HG02840 (cell line): Measurements from ENCODE around the gene IGF2BP2.
"Not testable (repeated sequence)": the region's sequence is repeated elsewhere in the genome, so short reads cannot be mapped to it uniquely, and the experiment has no call there.

Source experiments
- ATAC-seq: cut with Tn5 transposase; IDR thresholded peaks from one replicate; pipeline ENCODE4 v1.9.1; 2021; ENCODE audit warnings: mild to moderate bottlenecking, moderate library complexity, moderate number of reproducible peaks; ENCODE audit not compliant: unreplicated experiment, low FRiP score

IGF2BP2 gene

GRCh38 chr3:185717121-185717520 lies 107.7 kb downstream of the IGF2BP2 start:
- ATAC-seq: no peak

GRCh38 chr3:185716436-185717108 lies 108.3 kb downstream of the IGF2BP2 start:
- no peak for ATAC-seq

- no peak for ATAC-seq
These were observed 109.8 kb downstream of the IGF2BP2 start for GRCh38 chr3:185715091-185715490.

- no peak for ATAC-seq
These were observed 110.8 kb downstream of the IGF2BP2 start for GRCh38 chr3:185714085-185714484.

GRCh38 chr3:185713015-185713414 lies 111.8 kb downstream of the IGF2BP2 start:
- ATAC-seq: no peak

- no peak for ATAC-seq
These were observed 112.5 kb downstream of the IGF2BP2 start for GRCh38 chr3:185712337-185712736.

GRCh38 chr3:185711255-185711870 lies 113.5 kb downstream of the IGF2BP2 start:
- ATAC-seq: no peak

GRCh38 chr3:185709251-185709955 lies 115.4 kb downstream of the IGF2BP2 start:
- ATAC-seq: no peak

GRCh38 chr3:185708392-185708791 lies 116.5 kb downstream of the IGF2BP2 start:
- ATAC-seq: no peak

GRCh38 chr3:185705498-185705897 lies 119.3 kb downstream of the IGF2BP2 start:
- ATAC-seq: no peak

GRCh38 chr3:185702262-185703225 lies 122.3 kb downstream of the IGF2BP2 start:
- no peak for ATAC-seq

- ATAC-seq: no peak
These were observed 123.1 kb downstream of the IGF2BP2 start for GRCh38 chr3:185701611-185702261.

- ATAC-seq: no peak
These were observed 124.9 kb downstream of the IGF2BP2 start for GRCh38 chr3:185699927-185700326.

GRCh38 chr3:185697228-185697627 lies 127.6 kb downstream of the IGF2BP2 start:
- ATAC-seq: not testable (repeated sequence)

GRCh38 chr3:185696039-185696438 lies 128.8 kb downstream of the IGF2BP2 start:
- no peak for ATAC-seq

GRCh38 chr3:185693985-185694653 lies 130.7 kb downstream of the IGF2BP2 start:
- no peak for ATAC-seq

- ATAC-seq: no peak
These were observed 133.2 kb downstream of the IGF2BP2 start for GRCh38 chr3:185691622-185692021.

GRCh38 chr3:185687271-185687878 lies 137.5 kb downstream of the IGF2BP2 start:
- no peak for ATAC-seq
